T-helper 1 cell treated with Interleukin-12 subunit alpha and Interleukin-12 subunit beta and Interleukin-4 antibody, amounts not matched to agents 30 μg/mL and 1 μg/mL, for 36 hours (primary cell): ENCODE results near the gene CEP170B.

Source experiments
- H3K27ac Mint-ChIP-seq: one replicate; pipeline ENCODE4 v1.8.0; 2021; ENCODE audit warnings: mild to moderate bottlenecking, mixed read lengths
- H3K27me3 Mint-ChIP-seq: one replicate; pipeline ENCODE4 v1.8.0; 2021; ENCODE audit warnings: low read depth, mixed read lengths
- H3K36me3 Mint-ChIP-seq: one replicate; pipeline ENCODE4 v1.8.0; 2021; ENCODE audit warnings: low read depth, mixed read lengths
- H3K4me1 Mint-ChIP-seq: one replicate; pipeline ENCODE4 v1.8.0; 2021; ENCODE audit warnings: low read depth, mixed read lengths
- H3K4me3 Mint-ChIP-seq: one replicate; pipeline ENCODE4 v1.8.0; 2021; ENCODE audit warnings: mild to moderate bottlenecking, moderate library complexity, mixed read lengths
- H3K9me3 Mint-ChIP-seq: one replicate; pipeline ENCODE4 v1.8.0; 2021; ENCODE audit warnings: mixed read lengths

Gene CEP170B

DNA sequence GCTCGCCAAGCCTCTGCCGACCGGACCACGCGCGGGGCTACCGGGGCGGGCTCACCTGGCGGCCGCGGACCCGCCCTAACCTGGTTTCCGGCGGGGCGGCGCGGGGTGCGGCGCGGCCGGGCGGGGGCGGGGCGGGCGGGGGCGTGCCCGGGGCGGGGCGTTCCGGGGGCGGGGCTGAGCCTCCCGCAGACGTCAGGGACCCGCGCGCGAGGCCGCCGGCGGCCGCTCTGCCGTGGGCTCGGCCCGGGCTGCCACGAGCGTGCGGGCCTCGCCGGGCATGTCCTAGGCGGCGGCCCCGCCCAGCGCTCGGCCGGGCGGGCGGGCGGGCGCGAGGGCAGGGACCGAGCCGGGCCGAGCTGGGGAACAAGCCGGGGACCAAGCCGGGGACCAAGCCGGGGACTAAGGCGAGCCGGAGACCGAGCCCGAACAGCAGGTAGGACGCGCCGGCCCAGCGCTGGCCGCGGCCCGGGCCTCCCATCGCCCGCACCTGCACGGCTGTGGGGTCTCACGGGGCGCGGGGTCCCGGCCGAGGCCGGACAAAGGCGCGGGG lies at the start of gene CEP170B:
TSS of gene CEP170B (plus strand) at position 188 of the 550 bp plus-strand sequence. CDS start 3,183 bp downstream, outside the sequence.
- H3K4me3 Mint-ChIP-seq, result peak within 1 kb of the TSS; percentile 57
- peaks cover 4% of the 10 kb centered on the region for H3K4me1 Mint-ChIP-seq
- no peaks in the 10 kb centered on the region for H3K9me3 Mint-ChIP-seq
- peak within 1 kb of the TSS; percentile 31 for H3K27ac Mint-ChIP-seq
- peaks cover 17% of the 10 kb centered on the region for H3K27me3 Mint-ChIP-seq
- no peaks in the 10 kb centered on the region for H3K36me3 Mint-ChIP-seq

DNA sequence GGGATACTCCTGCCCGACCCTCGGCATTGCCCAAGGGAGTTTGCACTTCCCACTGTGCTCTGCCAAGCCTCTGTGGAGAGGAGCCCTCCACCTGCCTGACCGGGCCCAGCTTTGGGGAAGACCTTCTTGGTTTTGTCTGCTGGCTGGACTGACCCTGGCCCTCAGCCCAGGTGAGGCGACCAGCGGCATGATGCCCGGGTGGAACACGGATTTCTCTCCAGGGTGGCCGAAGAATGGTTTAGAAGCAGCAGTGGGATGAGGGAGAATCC lies 48.5 kb upstream of the CEP170B start:
- Mint-ChIP-seq H3K4me3 (peak overlapping the region; percentile 91), H3K4me1 (peaks cover 17% of the 10 kb centered on the region), H3K27ac (peak overlapping the region; percentile 84), H3K9me3 (no peaks in the 10 kb centered on the region), H3K36me3 (no peaks in the 10 kb centered on the region), H3K27me3 (no peaks in the 10 kb centered on the region)

DNA sequence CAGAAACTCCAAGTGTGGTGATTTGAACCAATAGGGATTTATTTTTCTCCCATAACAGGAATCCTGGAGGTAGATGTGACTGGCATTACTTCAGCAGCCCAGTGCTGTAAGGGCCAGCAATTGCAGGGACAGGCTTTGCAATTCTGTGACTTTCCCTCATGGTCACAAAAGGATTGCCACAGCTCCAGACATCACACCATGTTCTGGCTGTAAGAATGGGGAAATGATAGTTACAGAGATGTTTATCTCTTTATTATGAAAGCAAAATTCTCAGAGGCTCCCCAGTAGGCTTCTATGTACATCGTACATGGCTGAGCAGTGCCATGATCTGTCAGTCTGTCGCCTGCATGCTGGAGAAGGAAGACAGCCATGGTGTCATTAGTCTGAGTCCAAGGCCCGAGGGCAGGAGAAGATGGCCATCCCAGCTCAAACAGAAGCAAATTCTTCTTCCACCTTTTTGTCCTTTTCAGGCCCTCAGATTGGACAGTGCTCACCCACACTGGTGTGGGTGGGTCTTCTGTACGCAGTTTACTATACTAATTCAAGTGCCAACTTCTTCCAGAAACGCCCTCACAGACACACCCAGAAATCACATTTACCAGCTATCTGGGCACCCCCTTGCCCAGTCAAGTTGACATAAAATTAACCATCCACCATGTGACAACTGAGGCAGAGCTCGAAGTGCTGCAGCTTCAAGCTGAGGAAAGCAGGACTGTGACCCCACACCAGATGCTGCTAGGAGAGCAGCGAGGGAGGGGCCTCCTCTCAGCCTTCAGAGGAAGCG lies 46.9 kb upstream of the CEP170B start:
- no peaks in the 10 kb centered on the region for H3K27me3 Mint-ChIP-seq
- no peaks in the 10 kb centered on the region for H3K36me3 Mint-ChIP-seq
- no peak overlapping the region for H3K4me3 Mint-ChIP-seq
- peaks cover 15% of the 10 kb centered on the region for H3K4me1 Mint-ChIP-seq
- no peak overlapping the region for H3K27ac Mint-ChIP-seq
- no peaks in the 10 kb centered on the region for H3K9me3 Mint-ChIP-seq

DNA sequence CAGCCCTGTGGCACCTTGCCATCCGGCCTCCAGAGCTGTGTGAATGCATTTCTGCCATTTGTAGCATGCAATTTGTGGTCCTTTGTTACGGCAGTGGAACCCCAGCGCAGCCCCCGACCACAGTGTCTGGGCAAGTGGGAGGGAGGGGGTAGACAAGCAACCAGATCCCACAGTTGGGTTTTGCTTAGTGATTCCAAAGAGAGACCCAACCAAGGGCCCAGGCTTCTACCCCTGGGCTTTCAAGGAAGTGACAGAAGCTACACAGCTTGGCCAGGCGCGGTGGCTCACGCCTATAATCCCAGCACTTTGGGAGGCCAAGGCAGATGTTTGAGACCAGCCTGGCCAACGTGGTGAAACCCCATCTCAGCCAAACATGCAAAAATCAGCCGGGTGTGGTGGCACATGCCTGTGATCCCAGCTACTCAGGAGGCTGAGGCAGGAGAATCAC lies 46.3 kb upstream of the CEP170B start:
- H3K27me3 Mint-ChIP-seq, result peaks cover 2% of the 10 kb centered on the region
- no peak overlapping the region for H3K27ac Mint-ChIP-seq
- no peaks in the 10 kb centered on the region for H3K36me3 Mint-ChIP-seq
- peaks cover 13% of the 10 kb centered on the region for H3K4me1 Mint-ChIP-seq
- no peaks in the 10 kb centered on the region for H3K9me3 Mint-ChIP-seq
- H3K4me3 Mint-ChIP-seq, result no peak overlapping the region

DNA sequence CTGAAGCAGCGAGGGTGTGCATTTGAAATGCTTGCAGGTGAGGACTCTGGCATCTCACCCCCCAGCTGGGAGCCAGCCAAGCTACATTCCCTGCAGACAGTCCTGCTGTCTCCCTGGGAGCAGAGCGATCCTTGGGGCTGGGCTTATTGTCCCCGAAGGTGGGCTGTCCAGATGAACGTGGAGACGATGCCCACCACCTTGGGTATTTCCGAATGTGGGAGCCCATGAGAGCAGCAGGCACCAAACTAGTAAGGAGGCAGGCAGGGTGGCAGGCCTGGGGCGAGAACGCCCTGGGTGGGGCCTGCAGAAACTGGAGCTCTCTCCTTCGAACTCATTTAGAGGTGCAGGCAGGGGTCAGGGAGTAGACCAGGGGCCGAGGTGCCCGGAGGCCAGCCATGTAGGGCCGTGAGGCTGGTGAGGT lies 45.7 kb upstream of the CEP170B start:
- no peak overlapping the region for H3K4me3 Mint-ChIP-seq
- H3K27me3 Mint-ChIP-seq, result peaks cover 7% of the 10 kb centered on the region
- no peaks in the 10 kb centered on the region for H3K36me3 Mint-ChIP-seq
- H3K4me1 Mint-ChIP-seq, result peaks cover 8% of the 10 kb centered on the region
- peaks cover under 1% of the 10 kb centered on the region for H3K9me3 Mint-ChIP-seq
- no peak overlapping the region for H3K27ac Mint-ChIP-seq

DNA sequence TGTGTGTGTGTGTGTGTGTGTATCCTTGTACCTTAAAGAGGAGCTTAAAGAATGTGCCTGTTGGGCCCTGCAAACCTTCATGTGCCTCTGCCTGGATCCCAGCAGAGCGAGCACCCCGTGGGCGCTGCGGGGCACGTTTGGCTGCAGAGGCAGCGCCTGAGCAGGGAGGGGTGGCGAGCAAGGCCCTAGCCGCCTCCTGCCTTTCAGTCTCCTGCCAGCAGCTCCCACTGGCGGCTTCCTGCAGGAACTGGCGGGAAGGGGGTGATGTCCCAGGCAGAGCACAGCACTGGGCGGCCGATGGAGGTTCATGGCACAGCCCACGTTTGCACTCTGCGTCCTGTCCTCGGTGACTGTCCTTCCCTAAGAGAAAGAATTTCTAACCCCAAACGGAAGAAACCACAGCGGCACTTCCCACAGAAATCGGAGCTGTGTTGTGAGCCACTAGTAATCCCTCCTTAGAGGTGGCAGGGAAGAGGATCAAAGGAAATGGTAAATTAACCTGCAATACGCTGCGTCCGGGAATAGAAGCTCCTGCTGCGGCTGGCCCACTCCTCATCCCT lies 44.3 kb upstream of the CEP170B start:
- peaks cover 6% of the 10 kb centered on the region for H3K9me3 Mint-ChIP-seq
- H3K27ac Mint-ChIP-seq, result no peak overlapping the region
- peaks cover 2% of the 10 kb centered on the region for H3K36me3 Mint-ChIP-seq
- H3K4me3 Mint-ChIP-seq, result no peak overlapping the region
- H3K27me3 Mint-ChIP-seq, result peaks cover 21% of the 10 kb centered on the region
- peaks cover 7% of the 10 kb centered on the region for H3K4me1 Mint-ChIP-seq

DNA sequence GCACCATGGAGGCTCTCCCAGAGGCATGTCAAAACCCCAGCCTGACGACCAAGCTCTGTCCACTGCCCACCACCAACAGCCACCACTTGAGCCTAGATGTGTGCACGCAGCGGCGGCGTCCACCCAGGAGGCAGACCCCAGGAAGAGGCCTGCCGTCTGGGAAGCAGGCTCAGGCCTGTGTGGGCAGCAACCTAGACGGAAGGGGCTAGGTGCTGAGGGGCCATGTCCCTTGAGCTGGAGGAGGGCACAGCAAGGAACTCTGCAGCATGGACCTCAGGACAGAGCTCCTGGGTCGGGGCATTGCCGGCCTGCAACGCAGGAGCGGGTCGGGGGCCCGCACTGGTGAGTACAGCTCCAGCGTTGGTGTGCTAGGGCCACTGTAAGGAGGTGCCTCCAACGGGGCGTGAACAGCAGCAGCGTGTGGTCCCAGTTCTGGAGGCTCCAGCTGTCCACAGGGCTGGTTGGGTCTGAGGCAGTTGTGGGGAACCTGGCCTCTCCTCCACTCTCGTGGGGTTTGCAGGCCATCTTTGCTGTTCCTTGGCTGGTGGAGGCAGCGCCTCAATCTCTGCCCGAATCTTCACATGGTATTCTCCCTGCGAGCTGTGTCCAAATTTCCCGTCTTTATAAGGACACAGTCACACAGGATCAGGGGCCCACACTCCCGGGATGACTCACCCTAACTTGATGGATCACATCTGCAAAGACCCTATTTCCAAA lies 43.7 kb upstream of the CEP170B start:
- Mint-ChIP-seq H3K4me3 (no peak overlapping the region), H3K9me3 (peaks cover 6% of the 10 kb centered on the region), H3K36me3 (peaks cover 2% of the 10 kb centered on the region)

DNA sequence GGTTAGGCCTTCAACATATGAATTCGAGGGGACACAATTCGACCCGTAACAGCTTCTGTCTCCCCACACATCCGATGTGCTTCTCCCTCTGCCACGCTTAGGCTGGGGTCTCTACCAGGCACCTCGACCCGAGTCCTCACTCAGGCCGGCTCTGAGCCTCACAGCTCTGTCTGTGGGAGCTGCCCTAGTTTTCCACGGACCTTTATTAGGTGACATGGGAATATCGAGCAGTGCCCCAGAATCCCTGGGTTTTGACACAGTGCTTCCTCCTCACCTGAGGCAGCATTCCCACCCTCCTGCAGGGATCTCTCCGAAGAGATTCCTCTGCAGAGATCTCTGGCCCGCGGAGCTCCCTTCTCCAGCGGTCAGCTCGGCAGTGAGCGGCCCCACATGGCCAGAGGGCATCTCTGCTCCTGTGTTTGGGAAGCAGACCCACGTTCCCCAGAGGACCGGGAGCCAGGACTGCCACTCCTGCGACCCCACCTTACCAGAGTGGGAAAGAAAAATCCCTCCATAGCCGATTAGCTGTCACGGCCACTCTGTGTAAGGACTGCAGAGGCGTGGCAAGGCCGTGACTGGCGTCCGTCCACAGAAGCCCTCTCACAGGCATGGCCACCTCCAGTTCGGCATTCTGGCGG lies 43.0 kb upstream of the CEP170B start:
- H3K27me3 Mint-ChIP-seq, result peaks cover 25% of the 10 kb centered on the region

More for the DNA sequence above, 43.7 kb upstream of the CEP170B start:
- H3K4me1 Mint-ChIP-seq, result peaks cover 8% of the 10 kb centered on the region
- peaks cover 22% of the 10 kb centered on the region for H3K27me3 Mint-ChIP-seq
- no peak overlapping the region for H3K27ac Mint-ChIP-seq

DNA sequence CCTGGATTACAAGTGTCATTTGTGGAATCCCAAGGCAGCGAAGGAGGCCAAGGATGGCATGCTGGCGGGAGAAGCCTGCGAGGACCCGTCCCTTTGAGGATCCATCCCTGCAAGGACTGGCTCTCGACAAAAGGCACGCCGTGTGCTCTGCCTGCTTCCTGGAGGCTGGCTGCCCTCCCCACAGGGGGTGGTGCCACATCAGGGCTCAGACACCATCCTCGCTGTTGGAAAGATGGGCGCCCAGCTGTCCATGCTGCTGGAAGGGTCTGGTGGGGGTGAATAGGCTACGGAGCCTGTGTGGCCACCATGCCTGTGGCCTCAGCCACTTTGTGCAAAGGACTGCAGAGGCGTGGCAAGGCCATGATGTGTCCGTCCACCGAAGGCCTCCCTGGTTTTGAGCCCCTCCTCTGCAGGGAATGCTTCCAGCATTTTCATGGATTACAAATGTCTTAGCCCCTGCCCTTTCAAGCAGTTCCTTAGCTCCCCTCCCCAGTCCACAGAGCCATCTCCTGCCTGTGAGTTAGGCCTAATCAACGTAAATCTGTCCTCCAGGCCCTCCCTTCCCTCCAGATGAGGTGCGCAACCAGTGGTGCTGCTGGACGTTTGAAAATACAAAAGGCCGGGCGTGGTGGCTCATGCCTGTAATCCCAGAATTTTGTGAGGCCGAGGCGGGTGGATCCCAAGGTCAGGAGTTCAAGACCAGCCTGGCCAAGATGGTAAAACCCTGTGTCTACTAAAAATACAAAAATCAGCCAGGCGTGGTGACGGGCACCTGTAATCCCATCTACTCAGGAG lies 42.0 kb upstream of the CEP170B start:
- no peak overlapping the region for H3K27ac Mint-ChIP-seq
- H3K36me3 Mint-ChIP-seq, result peaks cover 2% of the 10 kb centered on the region
- H3K27me3 Mint-ChIP-seq, result peaks cover 34% of the 10 kb centered on the region
- no peak overlapping the region for H3K4me3 Mint-ChIP-seq
- H3K9me3 Mint-ChIP-seq, result peaks cover 6% of the 10 kb centered on the region
- peaks cover 8% of the 10 kb centered on the region for H3K4me1 Mint-ChIP-seq

More for the DNA sequence above, 43.0 kb upstream of the CEP170B start:
- peaks cover 2% of the 10 kb centered on the region for H3K36me3 Mint-ChIP-seq
- H3K4me3 Mint-ChIP-seq, result no peak overlapping the region
- no peak overlapping the region for H3K27ac Mint-ChIP-seq
- peaks cover 6% of the 10 kb centered on the region for H3K9me3 Mint-ChIP-seq
- peaks cover 7% of the 10 kb centered on the region for H3K4me1 Mint-ChIP-seq

DNA sequence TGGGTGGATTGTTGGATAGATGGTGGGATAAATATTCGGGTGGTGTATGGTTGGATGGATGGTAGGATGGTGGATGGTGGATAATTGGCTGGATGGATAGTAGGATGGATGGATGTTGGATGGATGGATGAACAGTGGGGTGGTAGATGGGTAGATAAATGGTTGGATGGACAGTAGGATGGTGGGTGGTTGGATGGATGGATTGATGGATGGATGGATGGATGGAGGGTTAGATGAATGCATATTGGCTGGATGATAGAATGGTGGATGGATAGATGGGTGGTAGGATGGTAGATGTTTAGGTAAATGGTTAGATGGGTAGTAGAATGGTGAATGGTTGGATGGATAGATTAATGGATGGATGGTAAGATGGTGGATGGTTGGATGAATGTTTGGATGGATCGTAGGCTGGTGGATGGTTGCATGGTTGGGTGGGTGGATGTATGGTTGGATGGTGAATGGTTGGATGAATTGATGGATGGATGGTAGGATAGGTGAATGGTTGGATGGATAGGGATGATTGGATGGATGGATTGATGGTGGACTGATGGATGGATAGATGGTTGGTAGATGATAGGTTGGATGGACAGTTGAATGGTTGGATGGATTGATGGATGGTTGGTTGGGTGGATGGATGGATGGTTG lies 40.6 kb upstream of the CEP170B start:
- H3K36me3 Mint-ChIP-seq, result peaks cover 2% of the 10 kb centered on the region
- peaks cover 6% of the 10 kb centered on the region for H3K9me3 Mint-ChIP-seq
- peak overlapping the region; percentile 53 for H3K4me3 Mint-ChIP-seq
- no peak overlapping the region for H3K27ac Mint-ChIP-seq
- peaks cover 8% of the 10 kb centered on the region for H3K4me1 Mint-ChIP-seq
- H3K27me3 Mint-ChIP-seq, result peaks cover 34% of the 10 kb centered on the region

DNA sequence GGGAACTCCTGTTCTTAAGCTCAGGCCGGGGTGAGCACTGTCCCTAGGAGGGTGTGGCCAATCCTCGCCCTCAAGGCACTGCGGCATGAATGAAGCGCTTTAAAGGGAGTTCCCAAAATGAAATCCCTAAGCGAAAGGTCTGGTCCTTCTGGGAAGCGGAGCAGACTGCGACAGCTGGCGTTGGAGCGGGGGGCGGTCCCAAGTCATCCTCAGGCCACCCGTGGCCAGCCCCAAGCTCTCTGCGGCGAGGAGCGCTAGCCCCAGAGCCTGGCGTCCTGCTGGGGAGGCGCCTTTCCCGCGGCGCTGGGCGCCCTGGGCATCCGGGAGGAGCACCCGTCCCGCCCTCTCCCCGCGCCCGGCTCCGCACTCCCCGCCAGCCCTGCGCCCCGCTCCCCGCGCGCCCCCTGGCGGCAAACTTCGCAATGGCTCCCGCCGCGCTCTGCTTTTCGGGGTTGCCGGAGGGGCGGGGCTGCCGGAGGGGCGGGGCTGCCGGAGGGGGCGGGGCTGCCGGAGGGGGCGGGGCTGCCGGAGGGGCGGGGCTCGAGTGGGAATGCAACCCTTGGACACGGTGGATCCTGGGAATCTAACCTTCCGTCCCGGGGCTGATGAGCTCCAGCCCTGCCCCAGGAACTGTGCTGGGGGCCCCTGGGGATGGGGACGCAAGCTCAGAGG lies 38.7 kb upstream of the CEP170B start:
- peaks cover 2% of the 10 kb centered on the region for H3K36me3 Mint-ChIP-seq
- peaks cover 34% of the 10 kb centered on the region for H3K27me3 Mint-ChIP-seq
- peaks cover 6% of the 10 kb centered on the region for H3K9me3 Mint-ChIP-seq
- peak overlapping the region; percentile 53 for H3K4me3 Mint-ChIP-seq
- peaks cover 8% of the 10 kb centered on the region for H3K4me1 Mint-ChIP-seq
- no peak overlapping the region for H3K27ac Mint-ChIP-seq

DNA sequence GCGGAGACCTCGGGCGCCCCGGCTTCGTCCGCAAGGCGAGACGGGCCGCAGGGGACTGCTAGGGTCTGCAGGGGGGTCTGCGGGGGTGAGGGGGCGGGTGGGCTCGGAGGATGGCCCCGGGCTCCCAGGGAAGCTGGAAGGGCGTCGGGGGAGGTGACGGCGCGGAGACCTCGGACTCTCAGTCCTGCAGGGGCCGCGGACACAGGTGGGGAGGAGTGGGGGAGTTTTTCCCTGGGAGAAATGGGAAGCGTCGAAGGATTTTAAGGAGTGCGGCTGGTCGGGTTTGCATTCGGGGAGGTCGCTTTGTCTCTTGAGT lies 38.2 kb upstream of the CEP170B start:
- Mint-ChIP-seq H3K27me3 (peaks cover 34% of the 10 kb centered on the region), H3K36me3 (peaks cover 2% of the 10 kb centered on the region), H3K4me1 (peaks cover 8% of the 10 kb centered on the region), H3K27ac (no peak overlapping the region), H3K4me3 (peak overlapping the region; percentile 32), H3K9me3 (peaks cover 6% of the 10 kb centered on the region)
